ENCODE data around the gene DNAJC6.

DNAJC6 gene

GRCh38 chr1:65297706-65298105 is 11.6 kb upstream of the DNAJC6 start:
- DNase-seq, result no peak

DNA sequence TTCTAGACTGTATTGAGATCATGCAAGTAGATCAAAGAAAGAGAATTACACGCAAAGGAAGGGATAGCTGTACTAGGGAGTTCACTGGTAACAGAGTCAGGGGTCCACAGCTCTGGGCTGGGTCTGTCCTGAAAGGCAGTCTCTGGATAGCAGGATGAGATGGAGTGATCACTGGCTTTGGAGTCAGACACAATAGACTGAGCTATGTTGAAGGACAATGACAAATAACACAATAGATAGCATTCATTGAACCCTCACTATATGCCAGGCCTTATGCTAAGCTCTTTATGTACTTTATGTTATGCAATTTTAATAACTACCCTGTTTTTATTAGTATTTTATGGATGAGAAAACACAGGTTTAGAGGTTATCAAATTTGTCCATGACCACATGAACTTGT is 10.0 kb upstream of the DNAJC6 start:
- no peak for DNase-seq

GRCh38 chr1:65308781-65309303 is 501 bp upstream of the DNAJC6 start:
- no peak for DNase-seq

GRCh38 chr1:65310078-65310587 is 790 bp downstream of the DNAJC6 start:
- DNase-seq, result no peak

DNA sequence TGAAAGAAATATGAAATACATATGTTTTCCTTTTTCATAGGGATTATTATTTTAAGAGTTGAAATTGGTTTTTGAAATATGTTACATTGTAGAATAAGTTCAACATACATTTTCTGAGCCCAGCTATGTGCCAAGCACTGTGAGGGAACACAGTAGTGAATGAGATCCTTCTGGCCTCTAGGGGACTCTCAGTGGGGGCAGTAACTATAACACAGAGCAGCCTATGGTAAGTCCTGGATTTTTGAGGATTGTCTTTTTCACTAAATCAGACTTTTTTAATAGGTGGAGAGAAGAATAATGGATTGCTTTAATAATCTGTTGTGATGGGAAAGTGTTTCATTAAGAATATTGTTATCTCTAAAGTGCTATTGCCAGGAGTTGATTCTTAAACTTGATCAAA is 2.4 kb downstream of the DNAJC6 start:
- DNase-seq, result no peak

- no peak for DNase-seq
These were observed 6.9 kb downstream of the DNAJC6 start for GRCh38 chr1:65316233-65316632.

DNA sequence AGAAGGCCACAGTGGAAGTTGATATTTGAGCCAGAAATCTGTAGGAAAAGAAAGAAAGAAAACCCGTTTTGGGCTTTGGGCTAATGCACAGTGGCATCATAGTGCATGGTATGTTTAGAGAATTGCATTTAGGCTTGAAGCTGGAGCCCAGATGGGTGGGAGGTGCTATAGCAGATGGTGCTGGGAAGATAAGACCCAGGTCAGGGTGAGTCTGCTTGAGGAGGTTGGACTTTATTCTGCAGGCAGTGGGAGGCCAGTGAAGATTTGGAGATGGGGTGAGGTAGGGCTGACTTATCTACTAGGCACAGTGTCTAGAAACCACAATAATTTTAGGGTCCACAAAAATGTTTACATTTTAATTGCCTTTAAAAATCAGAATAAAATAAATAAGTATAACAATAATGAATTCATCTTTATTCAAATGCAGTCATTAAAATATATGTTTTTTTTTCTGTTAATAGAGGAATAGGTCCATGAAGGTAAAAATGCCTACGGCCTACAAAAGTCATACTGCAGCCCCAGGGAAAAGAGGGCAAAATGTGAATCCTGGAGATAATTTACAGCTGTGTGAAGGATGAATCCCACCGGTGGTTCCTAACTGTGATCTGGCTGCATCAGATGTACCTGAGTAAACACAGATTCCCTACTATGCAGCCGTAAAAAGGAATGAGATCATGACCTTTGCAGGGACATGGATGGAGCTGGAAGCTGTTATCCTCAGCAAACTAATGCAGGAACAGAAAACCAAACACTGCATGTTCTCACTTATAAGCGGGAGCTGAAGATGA is 8.7 kb downstream of the DNAJC6 start:
- DNase-seq, result no peak

GRCh38 chr1:65319141-65319540 is 9.8 kb downstream of the DNAJC6 start:
- no peak for DNase-seq

- no peak for DNase-seq
These were observed 10.4 kb downstream of the DNAJC6 start for GRCh38 chr1:65319754-65320153.

- no peak for DNase-seq
These were observed 12.5 kb downstream of the DNAJC6 start for GRCh38 chr1:65321879-65322278.

GRCh38 chr1:65323246-65323645 is 13.9 kb downstream of the DNAJC6 start:
- DNase-seq, result peak; percentile 2 to 3

DNA sequence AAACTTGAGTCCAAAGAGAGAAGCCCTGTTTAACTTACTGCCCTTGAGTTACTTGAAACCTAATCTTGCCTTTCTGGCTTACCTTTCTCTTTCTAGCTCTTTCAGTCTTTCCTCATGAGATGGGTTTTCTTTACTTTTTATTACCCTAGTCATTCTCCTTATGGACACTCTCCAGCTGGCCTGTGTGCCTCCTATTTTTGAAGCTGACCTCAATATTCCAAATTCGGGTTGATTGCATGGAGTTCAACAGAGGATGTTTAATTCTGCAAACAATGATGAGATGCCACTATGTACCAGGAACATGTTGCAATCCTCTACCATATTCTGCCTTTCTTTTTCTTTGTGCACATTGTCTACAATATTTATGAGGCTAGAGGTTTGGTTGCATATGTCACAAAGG is 20.7 kb downstream of the DNAJC6 start:
- no peak for DNase-seq

GRCh38 chr1:65330822-65331221 is 21.5 kb downstream of the DNAJC6 start:
- no peak for DNase-seq

GRCh38 chr1:65332821-65333220 is 23.5 kb downstream of the DNAJC6 start:
- DNase-seq, result no peak

- no peak for DNase-seq
These were observed 24.7 kb downstream of the DNAJC6 start for GRCh38 chr1:65334081-65334480.

DNA sequence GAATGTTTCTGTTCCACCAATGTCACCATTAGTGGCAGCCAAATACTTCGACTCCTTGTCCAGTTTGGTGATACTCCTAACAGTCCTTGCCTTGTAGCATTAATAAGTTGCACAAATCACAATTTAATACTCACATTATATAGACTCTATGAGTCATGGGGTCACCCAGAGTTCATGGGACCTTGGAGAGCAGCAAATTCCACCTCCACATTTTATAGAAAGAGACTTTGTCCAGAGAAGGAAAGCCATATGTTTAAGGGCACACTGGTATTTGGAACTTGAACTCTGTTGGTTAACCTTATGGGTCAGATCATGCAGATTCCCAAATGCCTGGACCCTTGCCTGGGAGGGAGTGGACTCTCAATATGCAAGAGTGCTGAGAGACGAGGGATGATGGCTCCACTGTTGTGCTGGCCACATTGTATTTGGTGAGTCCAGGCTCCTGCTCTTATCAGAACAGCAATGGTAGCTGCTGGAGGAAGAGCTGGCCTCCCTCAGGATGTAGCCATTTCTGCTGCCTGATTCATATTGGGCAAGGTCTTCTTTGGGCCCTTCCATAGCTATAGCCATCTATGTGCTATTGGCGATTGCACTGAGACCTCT is 30.6 kb downstream of the DNAJC6 start:
- peak in 1 of 2 donors; percentile 2 for DNase-seq

GRCh38 chr1:65341381-65341780 is 32.0 kb downstream of the DNAJC6 start:
- DNase-seq, result no peak

GRCh38 chr1:65343286-65343685 is 33.9 kb downstream of the DNAJC6 start:
- DNase-seq, result peak; percentile 4 to 21

GRCh38 chr1:65344171-65344814 is 35.0 kb downstream of the DNAJC6 start:
- peak; percentile 2 to 3 for DNase-seq

GRCh38 chr1:65346190-65346589 is 36.8 kb downstream of the DNAJC6 start:
- no peak for DNase-seq

- DNase-seq, result no peak
These were observed 45.8 kb downstream of the DNAJC6 start for GRCh38 chr1:65355031-65355712.

DNA sequence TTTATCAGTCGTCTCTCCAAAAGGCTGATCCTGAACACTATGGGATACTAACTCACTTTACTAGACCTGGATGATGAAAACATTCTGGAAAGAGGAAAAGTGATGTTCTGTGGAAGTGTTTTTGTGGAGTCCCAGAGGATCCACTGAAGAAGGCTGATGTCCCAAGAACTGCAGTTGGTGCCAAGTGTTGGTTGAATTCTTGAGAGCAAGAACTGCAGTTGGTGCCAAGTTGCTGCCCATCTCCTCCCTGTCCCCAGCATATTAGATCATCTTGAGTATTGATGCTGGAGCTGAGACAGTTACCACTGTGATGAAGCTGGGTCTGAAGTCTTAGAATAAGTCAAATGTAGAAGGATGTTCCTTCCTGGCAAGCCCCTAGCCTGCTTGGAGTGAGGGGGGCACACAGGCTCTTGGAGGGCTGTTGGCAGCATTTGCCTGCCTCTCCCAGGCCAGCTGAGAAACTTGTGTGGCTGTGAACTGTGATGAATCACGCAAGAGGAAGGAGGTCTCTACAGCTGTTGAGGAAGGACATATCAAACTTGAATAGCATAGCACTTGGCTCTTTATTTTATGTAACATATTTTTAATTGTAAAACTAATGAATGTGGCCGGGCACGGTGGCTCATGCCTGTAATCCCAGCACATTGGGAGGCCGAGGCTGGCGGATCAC is 48.1 kb downstream of the DNAJC6 start:
- no peak for DNase-seq

DNA sequence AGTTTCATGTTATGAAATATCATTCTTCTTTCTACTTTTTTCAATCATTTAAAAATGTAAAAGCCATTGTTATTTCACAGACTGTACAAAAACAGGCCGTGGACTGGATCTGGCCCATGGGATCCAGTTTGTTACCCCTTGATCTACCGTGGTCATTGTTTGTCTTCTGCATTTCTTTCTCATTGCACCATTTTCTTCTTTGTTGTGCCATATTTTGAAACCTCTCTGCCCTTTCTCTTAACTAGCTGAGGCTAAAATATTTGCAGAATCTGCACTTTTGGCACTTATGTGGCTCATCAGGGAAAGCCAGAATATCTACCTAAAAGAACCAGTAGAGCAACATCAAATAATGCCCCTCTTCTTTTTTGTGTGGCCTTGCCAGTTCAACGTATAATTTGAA is 50.5 kb downstream of the DNAJC6 start:
- no peak for DNase-seq

Measured in inflammatory macrophage treated with lipopolysaccharide for 1 hour (primary cell).